Fibroblast of pulmonary artery (primary cell): ENCODE measurements around the gene TCFL5.
A peak's percentile ranks its signal among the peaks of the same experiment; 100 is the strongest.

Experiments used
- DNase-seq: peaks from one replicate; pipeline ENCODE4 v3.0.0-alpha.2; 2010; ENCODE audit warnings: low read depth
- H3K4me3 ChIP-seq: replicated peaks from 2 replicates; pipeline ENCODE4 v1.5.1; 2011; ENCODE audit warnings: low read depth, mild to moderate bottlenecking, control low read depth, low read length, moderate library complexity
- CTCF ChIP-seq: IDR thresholded peaks from 2 replicates; pipeline ENCODE4 v1.5.1; 2011; ENCODE audit warnings: mild to moderate bottlenecking, control low read depth, low read length, inconsistent platforms; ENCODE audit errors: missing control alignments

Gene TCFL5

GRCh38 chr20:62812907-62813200, 48.8 kb downstream of the TCFL5 start:
- TF ChIP-seq CTCF: no peak
- DNase-seq: no peak
- no peak overlapping the region for H3K4me3 ChIP-seq

- DNase-seq: no peak
- TF ChIP-seq CTCF: no peak
- no peak overlapping the region for H3K4me3 ChIP-seq
Observed at GRCh38 chr20:62812181-62812906, 49.3 kb downstream of the TCFL5 start.

- H3K4me3 ChIP-seq: no peak overlapping the region
- no peak for TF ChIP-seq CTCF
- DNase-seq: no peak
Observed at GRCh38 chr20:62811720-62812119, 49.9 kb downstream of the TCFL5 start.

GRCh38 chr20:62811320-62811719, 50.3 kb downstream of the TCFL5 start:
- H3K4me3 ChIP-seq: no peak overlapping the region
- TF ChIP-seq CTCF: no peak
- DNase-seq: no peak

- no peak for DNase-seq
- no peak for TF ChIP-seq CTCF
- H3K4me3 ChIP-seq: no peak overlapping the region
Observed at GRCh38 chr20:62809530-62810428, 51.8 kb downstream of the TCFL5 start.

GRCh38 chr20:62808211-62808865, 53.3 kb downstream of the TCFL5 start:
- no peak overlapping the region for H3K4me3 ChIP-seq
- TF ChIP-seq CTCF: peak; percentile 91
- peak; percentile 62 for DNase-seq
